Epithelial cell of esophagus (primary cell): ENCODE measurements around the gene LRRC2.
"Not testable (repeated sequence)": the region's sequence is repeated elsewhere in the genome, so short reads cannot be mapped to it uniquely, and the experiment has no call there.

Experiments used
- DNase-seq: peaks from one replicate; pipeline ENCODE4 v3.0.0; 2010; ENCODE audit warnings: low read depth
- H3K4me3 ChIP-seq: 2 replicates; pipeline ENCODE4 v1.5.1; 2011; ENCODE audit warnings: mild to moderate bottlenecking, low read length, control low read depth
- TF ChIP-seq, protein P1 (sequence below): IDR thresholded peaks from 2 replicates; pipeline ENCODE4 v1.5.1; 2011; ENCODE audit warnings: low read depth, mild to moderate bottlenecking, low read length, control low read depth, inconsistent platforms; ENCODE audit not compliant: insufficient read depth; ENCODE audit errors: missing control alignments

The LRRC2 gene

GRCh38 chr3:46579756-46580286 is 13.7 kb upstream of the LRRC2 start:
- no peak for DNase-seq
- H3K4me3 ChIP-seq = no peak overlapping the region
- TF ChIP-seq, protein P1, sequence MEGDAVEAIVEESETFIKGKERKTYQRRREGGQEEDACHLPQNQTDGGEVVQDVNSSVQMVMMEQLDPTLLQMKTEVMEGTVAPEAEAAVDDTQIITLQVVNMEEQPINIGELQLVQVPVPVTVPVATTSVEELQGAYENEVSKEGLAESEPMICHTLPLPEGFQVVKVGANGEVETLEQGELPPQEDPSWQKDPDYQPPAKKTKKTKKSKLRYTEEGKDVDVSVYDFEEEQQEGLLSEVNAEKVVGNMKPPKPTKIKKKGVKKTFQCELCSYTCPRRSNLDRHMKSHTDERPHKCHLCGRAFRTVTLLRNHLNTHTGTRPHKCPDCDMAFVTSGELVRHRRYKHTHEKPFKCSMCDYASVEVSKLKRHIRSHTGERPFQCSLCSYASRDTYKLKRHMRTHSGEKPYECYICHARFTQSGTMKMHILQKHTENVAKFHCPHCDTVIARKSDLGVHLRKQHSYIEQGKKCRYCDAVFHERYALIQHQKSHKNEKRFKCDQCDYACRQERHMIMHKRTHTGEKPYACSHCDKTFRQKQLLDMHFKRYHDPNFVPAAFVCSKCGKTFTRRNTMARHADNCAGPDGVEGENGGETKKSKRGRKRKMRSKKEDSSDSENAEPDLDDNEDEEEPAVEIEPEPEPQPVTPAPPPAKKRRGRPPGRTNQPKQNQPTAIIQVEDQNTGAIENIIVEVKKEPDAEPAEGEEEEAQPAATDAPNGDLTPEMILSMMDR = no peak

DNA sequence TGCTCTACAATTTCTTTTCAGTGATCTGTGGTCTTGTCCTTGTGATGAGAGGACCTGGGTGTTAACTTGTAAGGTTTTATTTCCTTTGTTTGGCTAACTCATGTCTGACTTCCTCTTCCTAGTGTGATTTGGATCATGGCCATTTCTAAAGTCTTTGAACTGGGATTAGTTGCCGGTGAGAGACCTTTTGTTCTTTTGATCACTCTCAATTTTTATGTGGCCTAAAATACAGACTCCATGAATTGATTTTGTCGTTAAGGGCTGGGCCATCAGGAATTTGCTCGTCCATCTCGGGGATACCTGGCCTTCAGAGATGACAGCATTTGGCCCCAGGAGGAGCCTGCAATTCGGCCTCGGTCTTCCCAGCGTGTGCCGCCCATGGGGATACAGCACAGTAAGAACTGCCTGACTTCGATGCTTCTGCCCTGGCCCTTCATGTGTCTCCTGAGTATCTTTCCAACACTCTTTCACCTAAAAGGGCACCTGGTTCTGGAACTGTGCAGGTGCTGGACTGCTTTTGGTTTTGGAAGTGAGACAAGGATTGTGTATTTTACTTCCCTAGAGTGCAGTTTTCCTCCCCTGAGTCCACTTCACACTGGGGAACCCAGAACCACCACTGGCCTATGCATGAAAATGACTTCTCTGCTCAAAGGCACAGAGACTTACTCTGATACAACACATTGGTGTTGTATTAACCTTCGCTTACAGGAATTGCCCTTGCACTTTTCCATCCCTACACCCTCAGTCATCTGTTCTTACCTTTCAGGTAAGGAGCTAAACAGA is 13.1 kb upstream of the LRRC2 start:
- H3K4me3 ChIP-seq = no peak overlapping the region
- no peak for DNase-seq
- TF ChIP-seq, protein P1 = no peak

- DNase-seq, H3K4me3 ChIP-seq: not testable (repeated sequence)
These were observed 11.6 kb upstream of the LRRC2 start for GRCh38 chr3:46577580-46578249.

GRCh38 chr3:46576879-46577278 is 10.8 kb upstream of the LRRC2 start:
- no peak overlapping the region for H3K4me3 ChIP-seq

DNA sequence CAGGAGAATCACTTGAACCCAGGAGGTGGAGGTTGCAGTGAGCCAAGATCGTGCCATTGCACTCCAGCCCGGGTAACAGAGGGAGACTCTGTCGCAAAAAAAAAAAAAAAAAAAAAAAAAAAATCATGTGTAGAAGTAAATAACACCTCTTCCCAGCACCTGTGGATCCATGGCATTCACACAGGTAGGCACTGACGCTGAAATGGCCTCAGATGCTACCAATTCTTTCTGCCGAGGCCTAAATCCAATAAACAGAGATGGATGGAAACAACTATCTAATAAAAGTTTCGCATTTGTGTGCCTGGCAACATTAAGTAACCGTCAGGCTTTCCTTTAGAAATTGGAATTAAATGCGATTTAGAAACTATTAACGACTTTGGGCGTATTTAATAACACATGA is 10.3 kb upstream of the LRRC2 start:
- no peak overlapping the region for H3K4me3 ChIP-seq
- DNase-seq = no peak
- TF ChIP-seq, protein P1 = no peak

More at GRCh38 chr3:46576879-46577278, 10.8 kb upstream of the LRRC2 start:
- DNase-seq = no peak
- TF ChIP-seq, protein P1 = no peak

GRCh38 chr3:46575577-46576222 is 9.6 kb upstream of the LRRC2 start:
- H3K4me3 ChIP-seq = no peak overlapping the region
- TF ChIP-seq, protein P1 = no peak
- DNase-seq = no peak
